ENCODE measurements around the gene CTNNBL1.
"Not testable (repeated sequence)": the region's sequence is repeated elsewhere in the genome, so short reads cannot be mapped to it uniquely, and the experiment has no call there.

The CTNNBL1 gene

DNA sequence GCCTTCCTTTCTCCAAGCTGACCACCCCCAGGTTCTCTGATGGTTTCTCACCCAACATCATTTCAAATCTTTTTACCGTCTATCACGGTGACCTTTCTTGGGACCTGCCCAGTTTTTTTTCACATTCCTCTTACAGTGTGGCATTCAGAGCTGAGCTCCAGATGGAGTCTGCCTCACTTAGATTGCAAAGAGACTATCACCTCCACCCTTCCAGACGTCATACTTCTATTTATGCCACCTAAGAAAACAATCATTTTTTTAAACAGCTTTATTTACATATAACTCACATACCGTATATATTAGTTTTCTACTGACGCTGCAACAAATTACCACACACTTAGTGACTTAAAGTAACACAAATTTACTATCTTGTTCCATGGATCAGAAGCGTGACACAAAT lies 32.3 kb upstream of the CTNNBL1 start:
- Histone ChIP-seq H3K9me3 (ENCODE audit: control insufficient read depth in 1 of 2, low read length in 2 of 2) (peaks cover 0 to 4% of the 10 kb centered on the region in 2 donors), H3K4me3 (ENCODE audit: low read depth in 1 of 2, low read length in 2 of 2) (no peak overlapping the region), H3K27ac (ENCODE audit: low read depth, low read length) (no peak overlapping the region), H3K9ac (ENCODE audit: low read depth in 1 of 2, low read length in 2 of 2) (no peak overlapping the region), H3K4me1 (ENCODE audit: control insufficient read depth in 1 of 2, insufficient read depth in 2 of 2, low read length in 2 of 2) (no peaks in the 10 kb centered on the region), H3K27me3 (ENCODE audit: control insufficient read depth in 1 of 2, insufficient read depth in 2 of 2, low read length in 2 of 2) (no peaks in the 10 kb centered on the region), H3K36me3 (ENCODE audit: control insufficient read depth in 1 of 2, insufficient read depth in 2 of 2, low read length in 2 of 2) (no peaks in the 10 kb centered on the region)

DNA sequence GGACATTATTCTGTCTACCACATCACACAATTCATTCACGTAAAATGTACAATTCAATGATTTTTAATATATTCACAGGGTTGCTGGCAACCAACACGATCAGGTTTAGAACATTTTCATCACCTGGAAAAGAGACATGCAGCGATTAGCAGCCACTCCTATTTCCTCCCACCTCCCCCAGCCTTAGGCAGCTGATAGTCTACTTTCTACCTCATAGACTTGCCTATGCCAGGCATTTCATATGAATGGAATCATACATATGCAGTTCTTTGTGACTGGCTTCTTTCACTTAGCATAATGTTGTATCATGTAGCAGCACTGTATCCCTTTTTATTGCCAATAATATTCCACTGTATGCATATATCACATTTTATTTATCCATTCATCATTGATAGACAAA lies 31.5 kb upstream of the CTNNBL1 start:
- Histone ChIP-seq H3K4me1 (ENCODE audit: control insufficient read depth in 1 of 2, insufficient read depth in 2 of 2, low read length in 2 of 2) (no peaks in the 10 kb centered on the region), H3K27ac (ENCODE audit: low read depth, low read length) (no peak overlapping the region), H3K36me3 (ENCODE audit: control insufficient read depth in 1 of 2, insufficient read depth in 2 of 2, low read length in 2 of 2) (no peaks in the 10 kb centered on the region), H3K4me3 (ENCODE audit: low read depth in 1 of 2, low read length in 2 of 2) (no peak overlapping the region), H3K9me3 (ENCODE audit: control insufficient read depth in 1 of 2, low read length in 2 of 2) (peaks cover 0 to 4% of the 10 kb centered on the region in 2 donors), H3K27me3 (ENCODE audit: control insufficient read depth in 1 of 2, insufficient read depth in 2 of 2, low read length in 2 of 2) (no peaks in the 10 kb centered on the region), H3K9ac (ENCODE audit: low read depth in 1 of 2, low read length in 2 of 2) (no peak overlapping the region)

- not testable (repeated sequence) for H3K4me3 ChIP-seq (ENCODE audit: low read depth in 1 of 2, low read length in 2 of 2); H3K9me3 ChIP-seq (ENCODE audit: control insufficient read depth in 1 of 2, low read length in 2 of 2); H3K27me3 ChIP-seq (ENCODE audit: control insufficient read depth in 1 of 2, insufficient read depth in 2 of 2, low read length in 2 of 2); H3K27ac ChIP-seq (ENCODE audit: low read depth, low read length); H3K4me1 ChIP-seq (ENCODE audit: control insufficient read depth in 1 of 2, insufficient read depth in 2 of 2, low read length in 2 of 2); H3K9ac ChIP-seq (ENCODE audit: low read depth in 1 of 2, low read length in 2 of 2); H3K36me3 ChIP-seq (ENCODE audit: control insufficient read depth in 1 of 2, insufficient read depth in 2 of 2, low read length in 2 of 2)
Observed at GRCh38 chr20:37664595-37664994, 29.2 kb upstream of the CTNNBL1 start.

- Histone ChIP-seq H3K4me1 (ENCODE audit: control insufficient read depth in 1 of 2, insufficient read depth in 2 of 2, low read length in 2 of 2) (no peaks in the 10 kb centered on the region), H3K9ac (ENCODE audit: low read depth in 1 of 2, low read length in 2 of 2) (no peak overlapping the region), H3K9me3 (ENCODE audit: control insufficient read depth in 1 of 2, low read length in 2 of 2) (peaks cover 0 to 4% of the 10 kb centered on the region in 2 donors), H3K4me3 (ENCODE audit: low read depth in 1 of 2, low read length in 2 of 2) (no peak overlapping the region), H3K27me3 (ENCODE audit: control insufficient read depth in 1 of 2, insufficient read depth in 2 of 2, low read length in 2 of 2) (peaks cover 4 to 8% of the 10 kb centered on the region in 2 donors), H3K27ac (ENCODE audit: low read depth, low read length) (no peak overlapping the region), H3K36me3 (ENCODE audit: control insufficient read depth in 1 of 2, insufficient read depth in 2 of 2, low read length in 2 of 2) (no peaks in the 10 kb centered on the region)
Observed at GRCh38 chr20:37668166-37668565, 25.7 kb upstream of the CTNNBL1 start.

DNA sequence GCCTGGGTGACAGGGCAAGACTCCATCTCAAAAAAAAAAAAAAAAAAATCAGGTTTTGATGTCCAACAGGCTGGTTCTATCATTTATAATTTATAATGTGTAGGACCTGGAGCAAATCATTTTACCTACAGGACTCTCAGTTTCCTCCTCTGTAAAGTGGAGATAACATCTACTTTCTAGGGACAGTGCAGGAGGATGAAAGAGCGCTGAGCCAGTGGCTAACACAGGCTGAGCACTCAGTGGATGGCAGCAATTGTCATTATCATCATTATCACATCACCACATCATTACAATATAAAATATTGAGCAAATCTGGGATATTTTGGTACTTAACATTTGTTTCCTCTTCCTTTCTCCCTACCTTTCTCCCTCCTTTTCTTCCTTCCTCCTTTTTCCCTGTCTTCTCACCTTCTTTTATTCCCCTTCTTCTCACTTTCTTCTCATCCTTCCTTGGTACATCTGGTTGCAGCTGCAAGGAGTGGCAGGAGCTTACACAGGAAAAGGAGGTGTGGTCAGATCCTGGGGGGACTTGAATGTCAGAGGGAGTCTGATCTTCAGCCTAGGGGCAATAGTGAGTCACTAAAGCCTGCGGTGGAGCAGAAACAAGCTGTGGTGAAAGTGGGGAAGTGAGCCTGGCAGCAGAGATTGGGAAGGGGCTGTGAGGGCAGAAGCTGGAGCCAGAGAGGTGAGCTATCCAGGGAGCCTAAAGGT lies 24.6 kb upstream of the CTNNBL1 start:
- no peak overlapping the region for H3K4me3 ChIP-seq (ENCODE audit: low read depth in 1 of 2, low read length in 2 of 2)
- no peak overlapping the region for H3K9ac ChIP-seq (ENCODE audit: low read depth in 1 of 2, low read length in 2 of 2)
- no peaks in the 10 kb centered on the region for H3K4me1 ChIP-seq (ENCODE audit: control insufficient read depth in 1 of 2, insufficient read depth in 2 of 2, low read length in 2 of 2)
- no peaks in the 10 kb centered on the region for H3K36me3 ChIP-seq (ENCODE audit: control insufficient read depth in 1 of 2, insufficient read depth in 2 of 2, low read length in 2 of 2)
- peaks cover 0 to 4% of the 10 kb centered on the region in 2 donors for H3K9me3 ChIP-seq (ENCODE audit: control insufficient read depth in 1 of 2, low read length in 2 of 2)
- no peak overlapping the region for H3K27ac ChIP-seq (ENCODE audit: low read depth, low read length)
- peaks cover 4 to 8% of the 10 kb centered on the region in 2 donors for H3K27me3 ChIP-seq (ENCODE audit: control insufficient read depth in 1 of 2, insufficient read depth in 2 of 2, low read length in 2 of 2)

DNA sequence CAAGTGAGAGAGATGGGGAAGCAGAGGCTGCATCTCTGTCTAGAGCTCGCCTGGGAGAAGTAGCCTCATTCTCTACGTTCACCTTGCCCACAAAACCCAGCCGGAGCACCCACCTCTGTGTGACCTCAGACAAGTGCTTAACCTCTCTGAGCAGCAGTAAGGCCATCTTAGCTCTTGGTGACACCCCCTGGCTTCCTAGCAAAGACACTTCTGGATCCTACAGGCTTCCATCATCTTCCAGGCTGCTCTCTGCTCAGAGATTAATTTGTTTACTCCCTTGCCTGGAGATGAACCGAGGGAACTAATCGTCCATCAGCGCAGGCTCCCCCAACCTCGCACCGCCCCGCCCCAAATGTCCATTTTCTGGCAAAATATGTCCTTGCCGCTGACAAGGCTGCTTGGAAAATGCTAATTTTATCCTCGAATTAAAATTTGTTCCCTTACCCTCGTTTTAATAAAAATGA lies 24.0 kb upstream of the CTNNBL1 start:
- H3K4me1 ChIP-seq (ENCODE audit: control insufficient read depth in 1 of 2, insufficient read depth in 2 of 2, low read length in 2 of 2): no peaks in the 10 kb centered on the region
- H3K9ac ChIP-seq (ENCODE audit: low read depth in 1 of 2, low read length in 2 of 2): no peak overlapping the region
- H3K27ac ChIP-seq (ENCODE audit: low read depth, low read length): no peak overlapping the region
- no peaks in the 10 kb centered on the region for H3K36me3 ChIP-seq (ENCODE audit: control insufficient read depth in 1 of 2, insufficient read depth in 2 of 2, low read length in 2 of 2)
- H3K9me3 ChIP-seq (ENCODE audit: control insufficient read depth in 1 of 2, low read length in 2 of 2): peaks cover 0 to under 1% of the 10 kb centered on the region in 2 donors
- peaks cover 4 to 8% of the 10 kb centered on the region in 2 donors for H3K27me3 ChIP-seq (ENCODE audit: control insufficient read depth in 1 of 2, insufficient read depth in 2 of 2, low read length in 2 of 2)
- no peak overlapping the region for H3K4me3 ChIP-seq (ENCODE audit: low read depth in 1 of 2, low read length in 2 of 2)

DNA sequence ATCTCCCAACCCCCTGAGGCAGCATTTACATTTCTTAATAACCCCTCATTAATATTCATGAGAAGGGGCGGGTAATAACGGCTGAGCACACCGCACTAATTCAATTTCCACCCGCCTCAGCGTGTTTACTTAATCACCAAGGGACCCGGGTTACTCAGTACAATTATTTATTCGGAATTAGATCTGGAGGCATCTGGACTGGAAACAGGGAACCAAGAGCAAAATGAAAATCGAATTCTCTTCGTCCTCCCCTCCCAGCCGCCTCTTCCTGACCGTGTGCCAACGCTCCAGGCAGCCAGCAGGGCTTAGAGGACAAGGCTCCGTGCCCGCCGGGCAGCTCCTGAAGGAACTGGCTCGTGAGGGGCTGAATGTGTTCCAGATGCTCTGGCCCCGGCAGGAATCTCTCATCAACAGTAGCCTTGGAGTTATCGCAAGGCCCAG lies 23.5 kb upstream of the CTNNBL1 start:
- Histone ChIP-seq H3K27me3 (ENCODE audit: control insufficient read depth in 1 of 2, insufficient read depth in 2 of 2, low read length in 2 of 2) (peaks cover 4 to 8% of the 10 kb centered on the region in 2 donors), H3K36me3 (ENCODE audit: control insufficient read depth in 1 of 2, insufficient read depth in 2 of 2, low read length in 2 of 2) (no peaks in the 10 kb centered on the region), H3K4me1 (ENCODE audit: control insufficient read depth in 1 of 2, insufficient read depth in 2 of 2, low read length in 2 of 2) (no peaks in the 10 kb centered on the region), H3K4me3 (ENCODE audit: low read depth in 1 of 2, low read length in 2 of 2) (no peak overlapping the region), H3K9me3 (ENCODE audit: control insufficient read depth in 1 of 2, low read length in 2 of 2) (no peaks in the 10 kb centered on the region), H3K27ac (ENCODE audit: low read depth, low read length) (no peak overlapping the region), H3K9ac (ENCODE audit: low read depth in 1 of 2, low read length in 2 of 2) (no peak overlapping the region)

DNA sequence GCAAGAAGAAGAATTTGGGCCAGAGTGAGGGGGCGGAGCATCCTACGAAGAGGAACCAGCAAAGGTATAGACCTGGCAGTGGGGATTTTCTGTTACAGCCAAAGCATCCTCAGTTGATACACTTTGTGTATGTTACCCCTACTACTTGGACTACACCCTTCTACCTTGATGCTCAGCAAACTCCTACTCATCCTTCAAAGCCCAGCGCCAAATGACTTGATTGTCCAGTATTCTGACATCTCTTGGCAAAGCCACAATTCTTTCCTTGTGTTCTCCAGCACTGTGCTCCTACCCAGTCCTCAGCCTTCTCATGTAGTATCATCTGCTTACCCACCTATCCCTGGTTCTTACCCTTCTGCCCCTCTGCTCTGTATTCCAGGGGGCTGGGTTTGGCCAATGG lies 21.7 kb upstream of the CTNNBL1 start:
- Histone ChIP-seq H3K4me3 (ENCODE audit: low read depth in 1 of 2, low read length in 2 of 2) (no peak overlapping the region), H3K9ac (ENCODE audit: low read depth in 1 of 2, low read length in 2 of 2) (no peak overlapping the region), H3K27ac (ENCODE audit: low read depth, low read length) (no peak overlapping the region), H3K9me3 (ENCODE audit: control insufficient read depth in 1 of 2, low read length in 2 of 2) (no peaks in the 10 kb centered on the region), H3K36me3 (ENCODE audit: control insufficient read depth in 1 of 2, insufficient read depth in 2 of 2, low read length in 2 of 2) (no peaks in the 10 kb centered on the region), H3K4me1 (ENCODE audit: control insufficient read depth in 1 of 2, insufficient read depth in 2 of 2, low read length in 2 of 2) (no peaks in the 10 kb centered on the region), H3K27me3 (ENCODE audit: control insufficient read depth in 1 of 2, insufficient read depth in 2 of 2, low read length in 2 of 2) (peaks cover 4 to 8% of the 10 kb centered on the region in 2 donors)

DNA sequence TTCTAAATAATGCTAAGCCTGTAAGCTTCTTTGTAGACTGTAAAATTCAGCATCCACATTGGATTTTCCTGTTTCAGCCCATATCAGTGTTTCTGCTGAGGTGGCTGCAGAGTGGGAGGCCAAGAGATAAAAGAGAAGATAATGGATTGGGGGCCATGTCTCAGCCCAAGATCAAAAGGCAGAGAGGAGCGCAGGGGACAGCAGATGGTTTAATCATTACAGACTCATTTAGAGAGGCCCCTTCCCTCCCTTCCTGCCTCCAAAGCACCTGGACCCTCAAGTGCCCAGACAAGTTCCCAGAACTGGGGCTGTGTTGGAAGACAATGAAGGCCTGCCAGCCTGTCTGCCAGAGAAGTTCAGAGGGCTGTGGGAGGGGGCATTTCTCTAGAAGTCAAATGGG lies 20.4 kb upstream of the CTNNBL1 start:
- H3K27me3 ChIP-seq (ENCODE audit: control insufficient read depth in 1 of 2, insufficient read depth in 2 of 2, low read length in 2 of 2): peaks cover 7 to 11% of the 10 kb centered on the region in 2 donors
- no peaks in the 10 kb centered on the region for H3K9me3 ChIP-seq (ENCODE audit: control insufficient read depth in 1 of 2, low read length in 2 of 2)
- no peak overlapping the region for H3K4me3 ChIP-seq (ENCODE audit: low read depth in 1 of 2, low read length in 2 of 2)
- no peak overlapping the region for H3K9ac ChIP-seq (ENCODE audit: low read depth in 1 of 2, low read length in 2 of 2)
- H3K36me3 ChIP-seq (ENCODE audit: control insufficient read depth in 1 of 2, insufficient read depth in 2 of 2, low read length in 2 of 2): no peaks in the 10 kb centered on the region
- H3K27ac ChIP-seq (ENCODE audit: low read depth, low read length): no peak overlapping the region
- no peaks in the 10 kb centered on the region for H3K4me1 ChIP-seq (ENCODE audit: control insufficient read depth in 1 of 2, insufficient read depth in 2 of 2, low read length in 2 of 2)

DNA sequence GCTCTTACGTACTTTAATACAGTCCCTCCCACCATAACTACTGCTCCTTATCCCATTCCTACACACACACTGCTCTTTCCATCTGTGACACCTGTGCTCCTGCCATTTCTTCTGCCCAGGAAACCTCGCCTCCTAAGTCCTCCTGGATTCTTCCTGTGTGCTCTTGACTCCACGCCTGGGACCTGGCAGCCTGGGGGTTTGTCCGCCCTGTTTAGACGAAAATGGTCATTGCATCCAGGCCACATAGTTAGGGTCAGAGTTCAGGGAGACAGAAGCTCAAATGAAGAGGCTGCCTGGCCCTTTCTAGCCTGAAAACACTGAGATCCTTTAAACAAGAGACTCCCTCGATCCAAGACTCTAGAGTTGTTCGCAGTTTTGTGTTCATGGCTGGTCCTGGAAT lies 17.4 kb upstream of the CTNNBL1 start:
- Histone ChIP-seq H3K27me3 (ENCODE audit: control insufficient read depth in 1 of 2, insufficient read depth in 2 of 2, low read length in 2 of 2) (peaks cover 3 to 5% of the 10 kb centered on the region in 2 donors), H3K27ac (ENCODE audit: low read depth, low read length) (no peak overlapping the region), H3K36me3 (ENCODE audit: control insufficient read depth in 1 of 2, insufficient read depth in 2 of 2, low read length in 2 of 2) (no peaks in the 10 kb centered on the region), H3K4me1 (ENCODE audit: control insufficient read depth in 1 of 2, insufficient read depth in 2 of 2, low read length in 2 of 2) (no peaks in the 10 kb centered on the region), H3K4me3 (ENCODE audit: low read depth in 1 of 2, low read length in 2 of 2) (no peak overlapping the region), H3K9me3 (ENCODE audit: control insufficient read depth in 1 of 2, low read length in 2 of 2) (no peaks in the 10 kb centered on the region), H3K9ac (ENCODE audit: low read depth in 1 of 2, low read length in 2 of 2) (no peak overlapping the region)

All from duodenal mucosa (tissue), 2 donors.